Caco-2 (cell line): ENCODE data around the gene PLA2G4C. TPM values are rescaled to one million over a fixed set of nuclear protein-coding genes. Genes with fewer than 3 reads are reported as not detected.
A peak's percentile ranks its signal among the peaks of the same experiment; 100 is the strongest.

ENCODE experiments used
- BruUV-seq: library from RNA; stranded (reverse); fragments of 400-500 nt; replicated peaks from 2 replicates; lab custom pipeline; 2021; lab: Mats Ljungman, UMichigan
- CTCF ChIA-PET: fragments of 300-600 bp; sonication (Branson Sonifier 250); formaldehyde crosslinking; loops from one replicate; lab custom pipeline; 2022; ENCODE audit warnings: antibody characterized with exemption; lab: Charles Lee
- POLR2A ChIA-PET: fragments of 300-600 bp; sonication (Branson Sonifier 250); formaldehyde crosslinking; loops from one replicate; lab custom pipeline; 2022; ENCODE audit warnings: antibody characterized with exemption; lab: Charles Lee
- DNase-seq, 2 experiments: peaks; one replicate each; pipeline versions ENCODE4 v3.0.0 to v3.0.0-alpha.2; 2020 to 2022
- H3K27me3 ChIP-seq: replicated peaks from 2 replicates; pipeline ENCODE4 v1.6.0; 2011; ENCODE audit warnings: low read length; ENCODE audit not compliant: control insufficient read depth, insufficient read depth
- H3K36me3 ChIP-seq: 2 replicates; pipeline ENCODE4 v1.5.1; 2011; ENCODE audit warnings: low read length; ENCODE audit not compliant: control insufficient read depth, insufficient read depth
- H3K4me1 ChIP-seq: fragments of 250-450 bp; sonication (Bioruptor Pico); 2 replicates; pipeline ENCODE4 v1.5.1; 2020; ENCODE audit warnings: mild to moderate bottlenecking
- H3K4me3 ChIP-seq: 2 replicates; pipeline ENCODE4 v1.5.1; 2011; ENCODE audit warnings: low read depth, mild to moderate bottlenecking, control low read depth, low read length
- H3K9me3 ChIP-seq: fragments of 250-450 bp; sonication (Bioruptor Pico); 2 replicates; pipeline ENCODE4 v1.5.1; 2020; ENCODE audit warnings: mild to moderate bottlenecking, moderate library complexity
- H3K27ac Mint-ChIP-seq: one replicate; pipeline ENCODE4 v1.8.0; 2022; ENCODE audit warnings: mixed read lengths; ENCODE audit not compliant: unreplicated experiment
- H3K27me3 Mint-ChIP-seq: one replicate; pipeline ENCODE4 v1.8.0; 2022; ENCODE audit warnings: mixed read lengths; ENCODE audit not compliant: insufficient read depth, unreplicated experiment
- H3K36me3 Mint-ChIP-seq: one replicate; pipeline ENCODE4 v1.8.0; 2022; ENCODE audit warnings: mild to moderate bottlenecking, mixed read lengths; ENCODE audit not compliant: insufficient read depth, unreplicated experiment
- H3K4me1 Mint-ChIP-seq: one replicate; pipeline ENCODE4 v1.8.0; 2022; ENCODE audit warnings: low read depth, mixed read lengths; ENCODE audit not compliant: unreplicated experiment
- H3K4me3 Mint-ChIP-seq: one replicate; pipeline ENCODE4 v1.8.0; 2022; ENCODE audit warnings: mild to moderate bottlenecking, moderate library complexity, mixed read lengths; ENCODE audit not compliant: unreplicated experiment
- H3K9me3 Mint-ChIP-seq: one replicate; pipeline ENCODE4 v1.8.0; 2022; ENCODE audit warnings: mixed read lengths; ENCODE audit not compliant: unreplicated experiment
- CTCF ChIP-seq, 2 experiments: fragments of 200-600 bp in 1 of 2; IDR thresholded peaks; 1 replicate in 1 of 2; 2 replicates in 1 of 2; pipeline versions ENCODE4 v1.5.1 to v1.8.0; 2011 to 2022; ENCODE audit warnings: antibody characterized with exemption in 1 of 2, control low read depth in 1 of 2, inconsistent platforms in 1 of 2, low read depth in 1 of 2, low read length in 1 of 2, mild to moderate bottlenecking in 1 of 2, moderate library complexity in 1 of 2; ENCODE audit not compliant: insufficient read depth in 1 of 2, severe bottlenecking in 1 of 2, unreplicated experiment in 1 of 2
- intact Hi-C: fragments of 100-400 bp; cut with micrococcal nuclease; formaldehyde crosslinking; loops from one replicate; pipeline ENCODE4 v1.10.0; 2022; ENCODE audit not compliant: unreplicated experiment
- total RNA-seq: library from RNA; stranded (reverse); gene quantifications from 2 replicates; pipeline ENCODE4 v1.2.3, GENCODE V29; 2022

PLA2G4C gene
- total RNA-seq, 1 experiment from 2014 or later, result 1.5 TPM

- no peaks in the 10 kb centered on the region for H3K4me1 ChIP-seq
- peak; percentile 61 to 63 for DNase-seq
- Mint-ChIP-seq H3K9me3 (no peaks in the 10 kb centered on the region), H3K4me3 (no peak overlapping the region), H3K4me1 (peaks cover 6% of the 10 kb centered on the region), H3K36me3 (no peaks in the 10 kb centered on the region), H3K27ac (no peak overlapping the region), H3K27me3 (no peaks in the 10 kb centered on the region)
- no peaks in the 10 kb centered on the region for H3K36me3 ChIP-seq
- intact Hi-C loops, result no loop called here
- H3K9me3 ChIP-seq, result no peaks in the 10 kb centered on the region
- H3K27me3 ChIP-seq, result no peaks in the 10 kb centered on the region; the same call in 1 of the 2 replicates
- no peak overlapping the region for H3K4me3 ChIP-seq
- CTCF ChIA-PET, result interaction anchor here (0.7 to 1.0 kb wide), 4 partner anchors 52 to 503 kb away, joined by 3 to 4 read pairs (median 3); no protein-coding TSS in a partner anchor
- BruUV-seq, result no TSS peak
- peak; percentile 81 to 82 for TF ChIP-seq CTCF (IDR thresholded peaks at IDR 0.05; ENCODE audit: insufficient read depth in 1 of 2, low read depth in 1 of 2, low read length in 1 of 2, severe bottlenecking in 1 of 2, unreplicated experiment in 1 of 2)
- POLR2A ChIA-PET, result no interaction called here
Observed at GRCh38 chr19:48102870-48103751, 7.5 kb downstream of the PLA2G4C start.

- H3K4me1 ChIP-seq, result no peaks in the 10 kb centered on the region
- TF ChIP-seq CTCF (IDR thresholded peaks at IDR 0.05; ENCODE audit: insufficient read depth in 1 of 2, low read depth in 1 of 2, low read length in 1 of 2, severe bottlenecking in 1 of 2, unreplicated experiment in 1 of 2), result no peak
- CTCF ChIA-PET, result no interaction called here
- no TSS peak for BruUV-seq
- POLR2A ChIA-PET, result interaction anchor here (0.6 kb wide), 1 partner anchor 74 kb away, joined by 10 read pairs; no protein-coding TSS in a partner anchor
- Mint-ChIP-seq H3K27me3 (peaks cover 16% of the 10 kb centered on the region), H3K4me1 (no peaks in the 10 kb centered on the region), H3K9me3 (peaks cover 6% of the 10 kb centered on the region), H3K27ac (no peak overlapping the region), H3K36me3 (no peaks in the 10 kb centered on the region), H3K4me3 (no peak overlapping the region)
- H3K4me3 ChIP-seq, result no peak overlapping the region
- DNase-seq, result no peak
- intact Hi-C loops, result no loop called here
- no peaks in the 10 kb centered on the region for H3K36me3 ChIP-seq
- H3K9me3 ChIP-seq, result peaks cover 4% of the 10 kb centered on the region; the same call in 1 of the 2 replicates
- H3K27me3 ChIP-seq, result no peaks in the 10 kb centered on the region; the same call in 1 of the 2 replicates
Observed at GRCh38 chr19:48095612-48096175, 14.9 kb downstream of the PLA2G4C start.

GRCh38 chr19:48094855-48095203 is 15.8 kb downstream of the PLA2G4C start:
- H3K4me1 Mint-ChIP-seq, result no peaks in the 10 kb centered on the region
- intact Hi-C loops, result no loop called here
- no peaks in the 10 kb centered on the region for H3K36me3 ChIP-seq
- no peak for TF ChIP-seq CTCF (IDR thresholded peaks at IDR 0.05; ENCODE audit: insufficient read depth in 1 of 2, low read depth in 1 of 2, low read length in 1 of 2, severe bottlenecking in 1 of 2, unreplicated experiment in 1 of 2)
- no peak for DNase-seq
- H3K4me3 Mint-ChIP-seq, result no peak overlapping the region
- CTCF ChIA-PET, result no interaction called here
- H3K9me3 Mint-ChIP-seq, result peaks cover 6% of the 10 kb centered on the region
- no peak overlapping the region for H3K27ac Mint-ChIP-seq
- no peaks in the 10 kb centered on the region for H3K4me1 ChIP-seq
- POLR2A ChIA-PET, result no interaction called here
- no peaks in the 10 kb centered on the region; the same call in 1 of the 2 replicates for H3K27me3 ChIP-seq
- no peaks in the 10 kb centered on the region for H3K36me3 Mint-ChIP-seq
- peaks cover 16% of the 10 kb centered on the region for H3K27me3 Mint-ChIP-seq
- no peak overlapping the region for H3K4me3 ChIP-seq
- H3K9me3 ChIP-seq, result peaks cover 4% of the 10 kb centered on the region; the same call in 1 of the 2 replicates
- BruUV-seq, result no TSS peak
